ENCODE results near the gene ZNF416. TPM values are rescaled to one million over a fixed set of nuclear protein-coding genes. Genes with fewer than 3 reads are reported as not detected.
A peak's percentile ranks its signal among the peaks of the same experiment; 100 is the strongest.

The ZNF416 gene
- total and polyA plus RNA-seq, 4 donors, result 0.97 to 2.9 (median 1.2) TPM

DNA sequence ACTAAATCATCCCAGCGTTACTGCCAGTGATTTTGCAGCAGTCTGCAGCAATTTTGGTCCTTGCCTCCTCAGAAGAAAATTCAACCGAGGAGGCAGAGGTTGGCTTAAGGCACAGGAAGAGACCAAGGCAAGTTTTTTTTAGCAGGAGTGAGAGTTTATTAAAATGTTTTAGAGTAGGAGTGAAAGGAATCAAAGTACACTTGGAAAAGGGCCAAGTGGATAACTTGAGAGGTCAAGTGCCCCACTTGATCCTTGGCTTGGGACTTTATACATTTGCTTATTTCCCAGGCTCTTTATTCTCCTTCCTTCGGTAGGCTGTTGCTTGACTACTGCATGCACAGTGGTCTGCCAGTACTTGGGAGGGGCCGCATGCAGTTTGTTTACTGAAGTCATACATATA, 32.4 kb upstream of the ZNF416 start:
- Histone ChIP-seq H3K27ac (ENCODE audit: low read depth in 1 of 2, low read length in 2 of 2) (no peak overlapping the region), H3K4me3 (ENCODE audit: low read depth in 1 of 3, low read length in 3 of 3) (peak overlapping the region in 1 of 3 donors; percentile 47), H3K9ac (ENCODE audit: low read depth in 1 of 2, low read length in 2 of 2) (no peak overlapping the region), H3K4me1 (ENCODE audit: control insufficient read depth in 4 of 4, insufficient read depth in 4 of 4, low read length in 3 of 4) (peaks cover 3 to 13% (median 8%) of the 10 kb centered on the region in 4 donors), H3K27me3 (ENCODE audit: control insufficient read depth in 4 of 4, insufficient read depth in 4 of 4, low read length in 3 of 4) (no peaks in the 10 kb centered on the region), H3K36me3 (ENCODE audit: control insufficient read depth in 4 of 4, insufficient read depth in 3 of 4, low read depth in 1 of 4, low read length in 3 of 4) (peaks cover 0 to 17% (median 14%) of the 10 kb centered on the region in 4 donors), H3K9me3 (ENCODE audit: control insufficient read depth in 4 of 4, low read length in 3 of 4) (peaks cover 17 to 53% (median 37%) of the 10 kb centered on the region in 4 donors)
- WGBS, result 82% methylated on average over 4 of the region's 4 CpGs
- TF ChIP-seq, protein P1, sequence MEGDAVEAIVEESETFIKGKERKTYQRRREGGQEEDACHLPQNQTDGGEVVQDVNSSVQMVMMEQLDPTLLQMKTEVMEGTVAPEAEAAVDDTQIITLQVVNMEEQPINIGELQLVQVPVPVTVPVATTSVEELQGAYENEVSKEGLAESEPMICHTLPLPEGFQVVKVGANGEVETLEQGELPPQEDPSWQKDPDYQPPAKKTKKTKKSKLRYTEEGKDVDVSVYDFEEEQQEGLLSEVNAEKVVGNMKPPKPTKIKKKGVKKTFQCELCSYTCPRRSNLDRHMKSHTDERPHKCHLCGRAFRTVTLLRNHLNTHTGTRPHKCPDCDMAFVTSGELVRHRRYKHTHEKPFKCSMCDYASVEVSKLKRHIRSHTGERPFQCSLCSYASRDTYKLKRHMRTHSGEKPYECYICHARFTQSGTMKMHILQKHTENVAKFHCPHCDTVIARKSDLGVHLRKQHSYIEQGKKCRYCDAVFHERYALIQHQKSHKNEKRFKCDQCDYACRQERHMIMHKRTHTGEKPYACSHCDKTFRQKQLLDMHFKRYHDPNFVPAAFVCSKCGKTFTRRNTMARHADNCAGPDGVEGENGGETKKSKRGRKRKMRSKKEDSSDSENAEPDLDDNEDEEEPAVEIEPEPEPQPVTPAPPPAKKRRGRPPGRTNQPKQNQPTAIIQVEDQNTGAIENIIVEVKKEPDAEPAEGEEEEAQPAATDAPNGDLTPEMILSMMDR (IDR thresholded peaks at IDR 0.05; ENCODE audit: low read depth, low read length, missing input control), result no peak
- no peak for TF ChIP-seq GABPA (IDR thresholded peaks at IDR 0.05 in 1 of 2, conservative IDR thresholded peaks at IDR 0.05 in 1 of 2)
- TF ChIP-seq JUND (IDR thresholded peaks at IDR 0.05), result no peak
- TF ChIP-seq HNF4G (IDR thresholded peaks at IDR 0.05), result no peak
- TF ChIP-seq NR2F2 (IDR thresholded peaks at IDR 0.05), result no peak
- TF ChIP-seq, protein P2, sequence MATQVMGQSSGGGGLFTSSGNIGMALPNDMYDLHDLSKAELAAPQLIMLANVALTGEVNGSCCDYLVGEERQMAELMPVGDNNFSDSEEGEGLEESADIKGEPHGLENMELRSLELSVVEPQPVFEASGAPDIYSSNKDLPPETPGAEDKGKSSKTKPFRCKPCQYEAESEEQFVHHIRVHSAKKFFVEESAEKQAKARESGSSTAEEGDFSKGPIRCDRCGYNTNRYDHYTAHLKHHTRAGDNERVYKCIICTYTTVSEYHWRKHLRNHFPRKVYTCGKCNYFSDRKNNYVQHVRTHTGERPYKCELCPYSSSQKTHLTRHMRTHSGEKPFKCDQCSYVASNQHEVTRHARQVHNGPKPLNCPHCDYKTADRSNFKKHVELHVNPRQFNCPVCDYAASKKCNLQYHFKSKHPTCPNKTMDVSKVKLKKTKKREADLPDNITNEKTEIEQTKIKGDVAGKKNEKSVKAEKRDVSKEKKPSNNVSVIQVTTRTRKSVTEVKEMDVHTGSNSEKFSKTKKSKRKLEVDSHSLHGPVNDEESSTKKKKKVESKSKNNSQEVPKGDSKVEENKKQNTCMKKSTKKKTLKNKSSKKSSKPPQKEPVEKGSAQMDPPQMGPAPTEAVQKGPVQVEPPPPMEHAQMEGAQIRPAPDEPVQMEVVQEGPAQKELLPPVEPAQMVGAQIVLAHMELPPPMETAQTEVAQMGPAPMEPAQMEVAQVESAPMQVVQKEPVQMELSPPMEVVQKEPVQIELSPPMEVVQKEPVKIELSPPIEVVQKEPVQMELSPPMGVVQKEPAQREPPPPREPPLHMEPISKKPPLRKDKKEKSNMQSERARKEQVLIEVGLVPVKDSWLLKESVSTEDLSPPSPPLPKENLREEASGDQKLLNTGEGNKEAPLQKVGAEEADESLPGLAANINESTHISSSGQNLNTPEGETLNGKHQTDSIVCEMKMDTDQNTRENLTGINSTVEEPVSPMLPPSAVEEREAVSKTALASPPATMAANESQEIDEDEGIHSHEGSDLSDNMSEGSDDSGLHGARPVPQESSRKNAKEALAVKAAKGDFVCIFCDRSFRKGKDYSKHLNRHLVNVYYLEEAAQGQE (IDR thresholded peaks at IDR 0.05), result no peak
- no peak for TF ChIP-seq RXRA (IDR thresholded peaks at IDR 0.05)
- TF ChIP-seq, protein P3, sequence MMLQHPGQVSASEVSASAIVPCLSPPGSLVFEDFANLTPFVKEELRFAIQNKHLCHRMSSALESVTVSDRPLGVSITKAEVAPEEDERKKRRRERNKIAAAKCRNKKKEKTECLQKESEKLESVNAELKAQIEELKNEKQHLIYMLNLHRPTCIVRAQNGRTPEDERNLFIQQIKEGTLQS (IDR thresholded peaks at IDR 0.05), result no peak
- DNase-seq (ENCODE audit: low spot score), result no peak

DNA sequence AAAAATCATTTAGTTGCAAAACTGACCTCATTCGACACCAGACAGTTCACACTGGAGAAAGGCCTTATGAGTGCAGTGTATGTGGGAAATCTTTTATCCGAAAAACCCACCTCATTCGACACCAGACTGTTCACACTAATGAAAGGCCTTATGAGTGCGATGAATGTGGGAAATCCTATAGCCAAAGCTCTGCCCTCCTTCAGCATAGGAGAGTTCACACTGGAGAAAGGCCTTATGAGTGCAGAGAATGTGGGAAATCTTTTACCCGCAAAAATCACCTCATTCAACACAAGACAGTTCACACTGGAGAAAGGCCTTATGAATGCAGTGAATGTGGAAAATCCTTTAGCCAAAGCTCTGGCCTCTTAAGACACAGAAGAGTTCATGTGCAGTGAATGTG, 28.2 kb upstream of the ZNF416 start:
- Histone ChIP-seq H3K9me3 (ENCODE audit: control insufficient read depth in 4 of 4, low read length in 3 of 4) (peaks cover 16 to 68% (median 54%) of the 10 kb centered on the region in 4 donors), H3K9ac (ENCODE audit: low read depth in 1 of 2, low read length in 2 of 2) (no peak overlapping the region), H3K27me3 (ENCODE audit: control insufficient read depth in 4 of 4, insufficient read depth in 4 of 4, low read length in 3 of 4) (no peaks in the 10 kb centered on the region), H3K27ac (ENCODE audit: low read depth in 1 of 2, low read length in 2 of 2) (no peak overlapping the region), H3K4me3 (ENCODE audit: low read depth in 1 of 3, low read length in 3 of 3) (peak overlapping the region in 2 of 3 donors; percentile 45 to 61), H3K36me3 (ENCODE audit: control insufficient read depth in 4 of 4, insufficient read depth in 3 of 4, low read depth in 1 of 4, low read length in 3 of 4) (peaks cover 2 to 36% (median 31%) of the 10 kb centered on the region in 4 donors), H3K4me1 (ENCODE audit: control insufficient read depth in 4 of 4, insufficient read depth in 4 of 4, low read length in 3 of 4) (no peaks in the 10 kb centered on the region)
- WGBS, result 96% methylated on average over 5 of the region's 5 CpGs
- DNase-seq (ENCODE audit: low spot score), result no peak
- TF ChIP-seq, protein P4, sequence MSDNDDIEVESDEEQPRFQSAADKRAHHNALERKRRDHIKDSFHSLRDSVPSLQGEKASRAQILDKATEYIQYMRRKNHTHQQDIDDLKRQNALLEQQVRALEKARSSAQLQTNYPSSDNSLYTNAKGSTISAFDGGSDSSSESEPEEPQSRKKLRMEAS (IDR thresholded peaks at IDR 0.05), result no peak
- TF ChIP-seq HNF4A (conservative IDR thresholded peaks at IDR 0.05), result no peak
- TF ChIP-seq, protein P1 (IDR thresholded peaks at IDR 0.05; ENCODE audit: low read depth, low read length, missing input control), result no peak
- no peak for TF ChIP-seq RXRA (IDR thresholded peaks at IDR 0.05)
